Measurements from ENCODE around the gene ITGA3. TPM values are rescaled to one million over a fixed set of nuclear protein-coding genes. Genes with fewer than 3 reads are reported as not detected.

The ITGA3 gene
- total RNA-seq, 1 donor, result 35.1 TPM

DNA sequence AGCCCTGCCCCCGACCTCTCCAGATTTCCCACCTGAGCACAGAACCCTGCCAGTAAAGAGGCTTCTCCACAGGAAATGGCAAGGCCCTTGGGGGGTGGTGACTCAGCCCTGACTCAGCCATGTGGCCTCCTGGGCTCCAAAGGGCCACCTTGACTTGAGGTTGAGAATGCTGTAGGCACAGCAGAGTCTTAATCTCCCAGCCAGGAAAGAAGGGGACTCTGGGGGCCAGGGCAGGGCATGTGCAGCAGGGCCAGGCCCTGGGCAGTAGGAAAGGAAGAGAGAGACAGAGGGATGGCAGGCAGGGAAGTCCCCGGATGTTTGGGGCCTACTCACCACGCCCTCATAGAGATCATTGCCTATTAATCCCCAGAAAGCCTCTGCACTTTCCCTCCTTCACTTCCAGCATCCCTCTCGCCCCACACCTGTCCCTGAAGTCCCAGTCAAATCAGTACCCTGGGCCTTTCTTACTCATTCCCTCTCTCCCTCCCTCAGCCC is 4.8 kb upstream of the ITGA3 start:
- no peak overlapping the region for H3K4me3 ChIP-seq (ENCODE audit: low read depth, low read length)
- no peak for DNase-seq (ENCODE audit: low read depth)
- TF ChIP-seq, protein P1, sequence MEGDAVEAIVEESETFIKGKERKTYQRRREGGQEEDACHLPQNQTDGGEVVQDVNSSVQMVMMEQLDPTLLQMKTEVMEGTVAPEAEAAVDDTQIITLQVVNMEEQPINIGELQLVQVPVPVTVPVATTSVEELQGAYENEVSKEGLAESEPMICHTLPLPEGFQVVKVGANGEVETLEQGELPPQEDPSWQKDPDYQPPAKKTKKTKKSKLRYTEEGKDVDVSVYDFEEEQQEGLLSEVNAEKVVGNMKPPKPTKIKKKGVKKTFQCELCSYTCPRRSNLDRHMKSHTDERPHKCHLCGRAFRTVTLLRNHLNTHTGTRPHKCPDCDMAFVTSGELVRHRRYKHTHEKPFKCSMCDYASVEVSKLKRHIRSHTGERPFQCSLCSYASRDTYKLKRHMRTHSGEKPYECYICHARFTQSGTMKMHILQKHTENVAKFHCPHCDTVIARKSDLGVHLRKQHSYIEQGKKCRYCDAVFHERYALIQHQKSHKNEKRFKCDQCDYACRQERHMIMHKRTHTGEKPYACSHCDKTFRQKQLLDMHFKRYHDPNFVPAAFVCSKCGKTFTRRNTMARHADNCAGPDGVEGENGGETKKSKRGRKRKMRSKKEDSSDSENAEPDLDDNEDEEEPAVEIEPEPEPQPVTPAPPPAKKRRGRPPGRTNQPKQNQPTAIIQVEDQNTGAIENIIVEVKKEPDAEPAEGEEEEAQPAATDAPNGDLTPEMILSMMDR (IDR thresholded peaks at IDR 0.05; ENCODE audit: insufficient read depth, low read length), result no peak

DNA sequence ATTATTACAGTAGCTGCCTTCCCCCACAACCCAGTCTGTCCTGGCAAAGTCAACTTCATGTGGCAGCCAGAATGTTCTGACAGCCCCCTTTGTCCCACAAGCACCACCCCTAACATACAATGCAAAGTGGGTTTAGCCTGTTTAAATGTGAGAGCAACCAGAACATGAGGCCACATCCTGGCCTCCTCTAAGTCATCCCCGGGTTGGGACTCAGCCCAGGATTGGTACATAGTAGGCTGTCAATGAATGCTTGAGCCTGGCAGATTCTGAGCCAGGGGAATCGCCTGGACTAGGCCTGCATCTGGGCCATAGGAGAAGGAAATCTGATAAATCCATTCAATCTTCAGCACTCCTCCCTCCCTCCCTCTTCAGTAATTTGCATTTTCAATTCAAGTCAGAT is 4.3 kb upstream of the ITGA3 start:
- no peak overlapping the region for H3K4me3 ChIP-seq (ENCODE audit: low read depth, low read length)
- TF ChIP-seq, protein P1 (IDR thresholded peaks at IDR 0.05; ENCODE audit: insufficient read depth, low read length), result no peak
- no peak for DNase-seq (ENCODE audit: low read depth)

DNA sequence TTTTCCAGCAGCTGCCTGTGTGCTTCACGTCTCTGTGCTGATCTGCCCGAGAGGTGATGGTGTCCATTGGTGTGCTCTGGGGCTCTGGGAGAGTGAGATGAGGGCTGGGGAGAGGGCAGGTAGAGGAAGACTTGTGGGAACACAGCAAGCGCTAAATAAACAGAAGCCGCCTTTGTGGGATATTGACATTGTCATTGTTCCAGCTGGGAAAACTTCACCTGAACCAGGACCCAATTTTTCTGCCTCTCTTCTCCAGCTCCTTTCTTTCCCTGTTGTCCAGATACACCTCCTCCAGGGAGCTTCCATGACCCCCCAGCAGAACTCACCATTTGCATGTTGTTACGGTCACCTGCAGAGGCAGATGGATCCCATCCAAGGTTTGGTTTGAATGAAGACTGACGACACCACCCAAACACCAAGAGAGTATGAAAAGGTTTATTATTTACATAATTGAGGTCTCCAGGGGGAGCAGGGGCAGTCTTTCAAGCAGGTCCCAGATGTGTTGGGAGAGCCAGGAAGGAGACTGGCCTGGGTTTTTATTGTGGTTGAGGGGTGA is 3.6 kb upstream of the ITGA3 start:
- DNase-seq (ENCODE audit: low read depth), result no peak
- TF ChIP-seq, protein P1 (IDR thresholded peaks at IDR 0.05; ENCODE audit: insufficient read depth, low read length), result no peak
- H3K4me3 ChIP-seq (ENCODE audit: low read depth, low read length), result no peak overlapping the region

DNA sequence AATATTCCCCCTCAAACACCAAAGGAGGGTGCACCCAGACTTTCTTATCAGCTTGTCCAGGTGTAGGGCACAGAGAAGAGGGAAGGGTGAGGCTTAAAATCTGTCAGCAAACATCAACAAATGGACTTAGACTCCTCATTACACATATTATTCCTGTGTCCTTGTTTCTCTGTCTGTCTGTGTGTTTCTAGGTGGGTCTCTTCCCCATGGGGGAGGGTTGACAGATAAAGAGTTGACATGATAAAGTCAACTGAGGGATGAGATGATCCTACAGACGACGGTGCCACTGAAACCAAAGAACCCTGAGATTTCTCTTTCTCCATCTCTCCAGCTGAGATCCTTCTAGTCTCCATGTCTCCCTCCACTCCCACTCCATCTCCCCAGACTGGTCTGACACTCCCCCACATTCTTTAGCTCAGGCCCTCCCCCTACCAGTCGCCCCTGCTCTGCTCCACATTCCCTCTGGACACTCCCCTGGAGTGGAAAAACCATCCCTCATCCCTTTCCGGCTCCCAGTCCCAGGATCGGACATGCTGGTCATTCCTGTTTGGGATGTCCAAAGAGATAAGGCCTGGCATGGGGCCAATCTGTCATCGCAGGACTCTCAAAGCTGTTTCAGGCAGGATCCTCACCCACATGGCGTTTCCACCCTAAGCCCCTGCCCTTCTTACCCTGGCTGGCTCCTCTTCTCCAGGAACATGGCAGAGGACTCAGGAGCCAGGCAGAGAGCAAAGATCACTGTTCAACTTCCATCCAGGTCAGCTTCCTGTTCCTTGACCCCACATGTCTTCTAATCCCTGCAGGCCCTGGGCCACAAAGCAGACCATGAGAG is 2.9 kb upstream of the ITGA3 start:
- no peak for DNase-seq (ENCODE audit: low read depth)
- H3K4me3 ChIP-seq (ENCODE audit: low read depth, low read length), result no peak overlapping the region
- TF ChIP-seq, protein P1 (IDR thresholded peaks at IDR 0.05; ENCODE audit: insufficient read depth, low read length), result no peak

DNA sequence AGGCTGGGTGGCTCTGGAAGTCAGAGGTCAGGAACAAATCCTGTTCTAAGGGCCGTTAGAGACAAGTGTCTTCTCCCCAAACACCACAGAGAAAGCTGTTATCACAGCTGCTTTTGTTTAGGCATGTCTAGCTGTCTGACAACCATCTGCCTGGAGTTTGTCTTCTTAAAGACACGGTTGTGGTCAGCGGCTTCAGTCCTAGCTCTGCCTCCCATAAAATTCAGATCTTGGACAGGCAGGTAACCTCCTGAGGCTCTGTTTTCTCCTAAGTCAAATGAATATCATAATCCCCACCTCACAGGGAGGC is 2.3 kb upstream of the ITGA3 start:
- no peak for DNase-seq (ENCODE audit: low read depth)
- TF ChIP-seq, protein P1 (IDR thresholded peaks at IDR 0.05; ENCODE audit: insufficient read depth, low read length), result no peak
- H3K4me3 ChIP-seq (ENCODE audit: low read depth, low read length), result no peak overlapping the region

DNA sequence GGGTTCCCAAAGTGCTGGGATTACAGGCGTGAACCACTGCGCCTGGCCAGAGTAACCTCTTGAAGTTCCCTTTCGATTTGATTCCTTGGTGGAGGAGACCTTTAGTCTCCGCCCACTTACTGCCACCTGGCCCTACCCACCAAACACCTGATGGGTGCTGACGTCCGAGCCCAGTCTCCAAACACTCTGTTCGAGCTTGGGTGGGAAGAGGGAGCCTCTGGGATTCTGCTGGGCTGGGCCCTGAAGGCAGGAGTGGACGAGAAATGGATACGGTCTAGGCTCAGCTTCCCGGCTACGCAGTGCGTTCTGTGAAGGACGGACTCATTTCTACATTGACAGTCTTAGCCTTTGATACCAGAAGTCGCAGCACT is 870 bp upstream of the ITGA3 start:
- no peak for DNase-seq (ENCODE audit: low read depth)
- H3K4me3 ChIP-seq (ENCODE audit: low read depth, low read length), result peak overlapping the region; percentile 81
- TF ChIP-seq, protein P1 (IDR thresholded peaks at IDR 0.05; ENCODE audit: insufficient read depth, low read length), result no peak

Measured in fibroblast of the aortic adventitia (primary cell).